Adrenal gland (tissue), 12 donors: ENCODE measurements around the gene PCGF3. TPM values are rescaled to one million over a fixed set of nuclear protein-coding genes. Genes with fewer than 3 reads are reported as not detected.
"Not testable (repeated sequence)": the region's sequence is repeated elsewhere in the genome, so short reads cannot be mapped to it uniquely, and the experiment has no call there.

Experiments
- DNase-seq, 7 donors: peaks; one replicate each; pipeline ENCODE4 v3.0.0-alpha.2; 2019 to 2020
- H3K27ac ChIP-seq, 5 donors: fragments of 200-600 bp; sonication (generic) in 4 of 5; 1 replicate in 3 of 5; 2 replicates in 2 of 5; pipeline versions ENCODE4 v1.5.1 to v1.8.0; 2016 to 2020; ENCODE audit warnings: mild to moderate bottlenecking in 1 of 5
- H3K27me3 ChIP-seq: fragments of 200-600 bp; 2 replicates; pipeline ENCODE4 v1.8.0; 2021
- H3K36me3 ChIP-seq, 2 donors: fragments of 200-600 bp; replicated peaks in 1 of 2; 1 replicate in 1 of 2; 2 replicates in 1 of 2; pipeline versions ENCODE4 v1.5.1 to v1.8.0; 2018 to 2022
- H3K4me1 ChIP-seq, 2 donors: fragments of 200-600 bp; replicated peaks in 1 of 2; 1 replicate in 1 of 2; 2 replicates in 1 of 2; pipeline versions ENCODE4 v1.5.1 to v1.8.0; 2018 to 2021
- H3K4me3 ChIP-seq, 4 donors: fragments of 200-600 bp; sonication (generic) in 3 of 4; one replicate each; pipeline ENCODE4 v1.5.1; 2016 to 2018
- H3K9me3 ChIP-seq, 3 donors: fragments of 200-600 bp; sonication (generic) in 1 of 3; replicated peaks in 1 of 3; 1 replicate in 2 of 3; 2 replicates in 1 of 3; pipeline versions ENCODE4 v1.5.1 to v1.8.0; 2016 to 2021
- POLR2A ChIP-seq, 2 donors: fragments of 450-650 bp; IDR thresholded peaks; one replicate each; pipeline ENCODE4 v1.6.1; 2017; ENCODE audit warnings: antibody characterized with exemption in 2 of 2, mild to moderate bottlenecking in 2 of 2, moderate library complexity in 1 of 2
- WGBS, 4 donors: extraction: QIAGEN DNeasy Blood & Tissue Kit in 2 of 4; methylation state at CpG; one replicate each; pipeline versions ENCODE4 v1.1.5 to v1.1.7; 2013 to 2017; 5-methylcytosine and 5-hydroxymethylcytosine counted together
- intact Hi-C, 2 donors: fragments of 100-400 bp; cut with DNase I; formaldehyde crosslinking; loops; one replicate each; pipeline versions ENCODE4 v1.14.1 to v1.15.0; 2022 to 2023
- polyA plus RNA-seq, 3 donors: library from polyadenylated mRNA; stranded (reverse); fragments of 200-250 nt in 2 of 3; fragments of 350-450 nt in 1 of 3; fragmentation: Illumina TruSeq in 1 of 3; extraction: RNeasy Lipid Tissue Mini Kit (QIAGEN cat#74804) in 1 of 3; gene quantifications; one replicate each; pipeline ENCODE4 v1.2.3, GENCODE V29; 2013 to 2014
- total RNA-seq, 9 donors: library from RNA; depleted of rRNA in 4 of 9; stranded (reverse); fragments of >200 nt in 4 of 9; fragments of 120-200 nt in 1 of 9; fragmentation: NEBNext Ultra II Directional in 1 of 9; extraction: Animal tissue kit (Norgen Biotek cat#: 25700) in 1 of 9; gene quantifications; one replicate each; pipeline versions ENCODE4 v1.1.0 to v1.2.4, GENCODE V29; 2013 to 2023
- TF ChIP-seq, protein P1 (sequence below), 6 experiments: fragments of 450-650 bp in 4 of 6; fragments of 200-600 bp in 2 of 6; sonication (generic) in 1 of 6; IDR thresholded peaks; 1 replicate in 5 of 6; 2 replicates in 1 of 6; pipeline versions ENCODE4 v1.5.1 to v1.8.0; 2016 to 2021; ENCODE audit warnings: antibody characterized with exemption in 6 of 6, mild to moderate bottlenecking in 2 of 6, moderate library complexity in 1 of 6
- donor health status: healthy with polysubstance abuse.
- donor health status: Bipolar disorder and iron deficiency.
- donor health status: DM: yes; HTN: yes; CAD: no.
- donor health status: DM: no; HTN: no; CAD: no.
- donor health status: DM: no; HTN: no; CAD: no.
- donor health status: DM: yes; HTN: yes; CAD: no.

The PCGF3 gene
- total and polyA plus RNA-seq, 12 donors, result 26.4 to 178 (median 70.7) TPM

DNA sequence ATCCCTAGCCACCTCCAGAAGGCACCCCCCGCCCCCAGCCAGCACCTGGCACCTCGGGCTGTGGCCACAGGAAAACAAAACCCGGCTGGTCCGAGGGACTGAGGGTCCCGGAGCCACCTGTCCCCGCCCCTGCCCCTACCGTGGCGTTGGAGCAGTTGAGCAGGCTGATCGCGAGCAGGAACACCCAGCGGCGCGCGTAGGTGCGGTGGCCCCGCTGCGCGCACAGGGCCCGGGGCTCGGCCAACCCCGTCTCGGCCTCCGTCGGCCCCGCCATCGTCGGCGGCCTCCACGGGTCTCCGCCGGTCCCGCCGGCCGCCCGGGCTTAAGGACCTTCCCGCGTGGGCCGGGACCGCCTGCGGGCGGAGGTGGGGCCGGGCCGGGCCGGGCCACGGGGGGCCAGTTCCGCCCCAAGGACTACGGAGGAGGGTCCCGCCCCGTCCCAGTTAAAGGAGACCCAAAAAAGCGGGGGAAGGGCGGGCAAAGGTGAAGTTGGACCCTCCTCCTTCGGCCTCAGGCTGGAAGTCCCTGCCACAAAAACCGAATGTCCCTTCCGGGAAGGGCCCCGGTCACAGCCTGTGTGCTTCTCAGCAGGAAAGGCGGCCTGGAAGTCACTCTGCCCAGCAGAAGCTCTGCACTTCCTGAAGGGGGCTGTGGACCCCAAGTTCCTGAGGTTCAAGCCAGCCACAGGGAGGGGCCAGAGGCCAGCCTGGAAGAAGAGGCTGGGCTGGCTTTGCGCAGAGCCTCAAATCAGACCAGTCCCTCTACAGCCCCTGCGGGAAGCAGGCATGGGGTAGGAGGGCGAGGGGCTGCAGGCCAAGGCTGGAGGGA, 16.6 kb upstream of the PCGF3 start, which contains the start of gene SLC49A3:
SLC49A3 (minus strand) TSS at position 298 of the 828 bp plus-strand sequence; CDS start at position 274, 24 bp downstream.
- H3K27ac ChIP-seq, result peak within 1 kb of the TSS; percentile 83 to 99 (median 97)
- H3K4me1 ChIP-seq, result peaks cover 20 to 36% of the 10 kb centered on the region in 2 donors
- H3K27me3 ChIP-seq, result no peaks in the 10 kb centered on the region
- no peak for TF ChIP-seq POLR2A (IDR thresholded peaks at IDR 0.05)
- TF ChIP-seq, protein P1, sequence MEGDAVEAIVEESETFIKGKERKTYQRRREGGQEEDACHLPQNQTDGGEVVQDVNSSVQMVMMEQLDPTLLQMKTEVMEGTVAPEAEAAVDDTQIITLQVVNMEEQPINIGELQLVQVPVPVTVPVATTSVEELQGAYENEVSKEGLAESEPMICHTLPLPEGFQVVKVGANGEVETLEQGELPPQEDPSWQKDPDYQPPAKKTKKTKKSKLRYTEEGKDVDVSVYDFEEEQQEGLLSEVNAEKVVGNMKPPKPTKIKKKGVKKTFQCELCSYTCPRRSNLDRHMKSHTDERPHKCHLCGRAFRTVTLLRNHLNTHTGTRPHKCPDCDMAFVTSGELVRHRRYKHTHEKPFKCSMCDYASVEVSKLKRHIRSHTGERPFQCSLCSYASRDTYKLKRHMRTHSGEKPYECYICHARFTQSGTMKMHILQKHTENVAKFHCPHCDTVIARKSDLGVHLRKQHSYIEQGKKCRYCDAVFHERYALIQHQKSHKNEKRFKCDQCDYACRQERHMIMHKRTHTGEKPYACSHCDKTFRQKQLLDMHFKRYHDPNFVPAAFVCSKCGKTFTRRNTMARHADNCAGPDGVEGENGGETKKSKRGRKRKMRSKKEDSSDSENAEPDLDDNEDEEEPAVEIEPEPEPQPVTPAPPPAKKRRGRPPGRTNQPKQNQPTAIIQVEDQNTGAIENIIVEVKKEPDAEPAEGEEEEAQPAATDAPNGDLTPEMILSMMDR (IDR thresholded peaks at IDR 0.05), result no peak
- H3K4me3 ChIP-seq, result peak within 1 kb of the TSS in 1 of 4 donors; percentile 54
- intact Hi-C loops, result no loop called here
- no peak for DNase-seq
- no peaks in the 10 kb centered on the region for H3K36me3 ChIP-seq
- WGBS, 4 donors, result 26 to 65% (median 43%) methylated on average over 32 to 59 of the region's 59 CpGs
- no peaks in the 10 kb centered on the region for H3K9me3 ChIP-seq

DNA sequence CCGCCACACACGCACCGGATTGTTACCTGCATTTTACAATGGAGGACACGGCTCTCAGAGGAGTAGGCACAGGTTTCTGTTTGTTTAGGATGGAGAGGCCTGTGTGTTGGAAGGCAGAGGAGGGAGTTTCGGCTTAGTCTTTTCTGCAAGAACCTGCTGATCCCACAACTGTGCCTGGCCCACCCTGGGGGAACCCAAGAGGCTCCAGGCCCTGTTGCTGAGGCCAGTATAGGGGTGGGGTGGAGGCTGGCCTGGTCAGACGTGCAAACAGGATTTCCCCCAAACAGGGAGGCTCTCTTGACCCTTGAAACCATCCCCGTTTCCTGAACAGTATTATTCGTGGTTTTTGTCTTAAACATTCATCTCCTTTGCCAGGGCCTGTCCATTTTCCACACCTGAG, 15.9 kb upstream of the PCGF3 start:
- no peak for TF ChIP-seq POLR2A (IDR thresholded peaks at IDR 0.05)
- TF ChIP-seq, protein P1 (IDR thresholded peaks at IDR 0.05), result no peak
- WGBS, 4 donors, result 81 to 85% (median 82%) methylated on average over 8 of the region's 8 CpGs
- DNase-seq, result no peak
- Histone ChIP-seq H3K27ac (peak overlapping the region in 4 of 5 donors; percentile 30 to 99 (median 90)), H3K4me1 (peaks cover 20 to 36% of the 10 kb centered on the region in 2 donors), H3K4me3 (peak overlapping the region in 1 of 4 donors; percentile 54), H3K27me3 (no peaks in the 10 kb centered on the region), H3K9me3 (no peaks in the 10 kb centered on the region), H3K36me3 (no peaks in the 10 kb centered on the region)
- intact Hi-C loops, result no loop called here

DNA sequence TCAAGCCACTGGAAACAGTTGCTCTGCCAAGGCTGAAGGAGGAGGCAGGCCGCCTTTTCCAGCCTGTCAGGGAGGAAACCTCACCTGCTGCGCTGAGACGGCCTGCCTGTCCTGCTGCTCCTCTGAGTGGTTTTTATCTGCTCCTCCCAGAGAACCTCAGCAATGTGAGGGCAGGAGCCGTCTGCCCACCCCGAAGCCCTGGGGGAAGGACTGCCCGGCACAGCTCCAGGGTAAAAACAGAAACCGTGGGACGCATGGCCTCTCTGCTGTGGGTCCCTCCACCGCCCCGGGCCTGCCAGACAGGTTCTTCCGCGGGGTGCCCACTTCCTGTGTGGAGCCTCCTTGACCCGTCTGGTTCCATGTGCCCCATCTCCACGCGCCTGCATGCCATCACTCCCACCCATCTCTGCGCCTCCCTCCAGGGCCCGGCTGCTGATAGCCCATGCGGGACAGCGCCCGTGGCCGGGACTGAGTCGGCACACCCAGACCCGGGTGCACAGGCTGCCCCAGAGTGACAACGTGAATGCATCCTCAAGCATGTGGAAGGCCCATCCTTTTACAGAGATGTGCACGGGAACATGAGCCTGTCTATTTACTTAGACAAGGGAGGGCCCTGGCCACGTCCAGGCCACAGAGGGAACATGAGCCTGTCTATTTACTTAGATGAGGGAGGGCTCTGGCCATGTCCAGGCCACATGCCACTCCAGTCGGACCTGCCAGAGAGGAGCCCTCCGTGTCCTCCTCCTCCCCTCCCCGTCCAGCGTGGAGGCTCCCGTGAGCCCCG, 12.7 kb upstream of the PCGF3 start:
- Histone ChIP-seq H3K27ac (no peak overlapping the region), H3K27me3 (no peaks in the 10 kb centered on the region), H3K9me3 (no peaks in the 10 kb centered on the region), H3K4me1 (peaks cover 6 to 17% of the 10 kb centered on the region in 2 donors), H3K4me3 (no peak overlapping the region), H3K36me3 (no peaks in the 10 kb centered on the region)
- intact Hi-C loops, result no loop called here
- TF ChIP-seq POLR2A (IDR thresholded peaks at IDR 0.05), result no peak
- TF ChIP-seq, protein P1 (IDR thresholded peaks at IDR 0.05), result no peak
- 81 to 91% (median 83%) methylated on average over 17 to 32 of the region's 32 CpGs for WGBS, 4 donors
- DNase-seq, result no peak

DNA sequence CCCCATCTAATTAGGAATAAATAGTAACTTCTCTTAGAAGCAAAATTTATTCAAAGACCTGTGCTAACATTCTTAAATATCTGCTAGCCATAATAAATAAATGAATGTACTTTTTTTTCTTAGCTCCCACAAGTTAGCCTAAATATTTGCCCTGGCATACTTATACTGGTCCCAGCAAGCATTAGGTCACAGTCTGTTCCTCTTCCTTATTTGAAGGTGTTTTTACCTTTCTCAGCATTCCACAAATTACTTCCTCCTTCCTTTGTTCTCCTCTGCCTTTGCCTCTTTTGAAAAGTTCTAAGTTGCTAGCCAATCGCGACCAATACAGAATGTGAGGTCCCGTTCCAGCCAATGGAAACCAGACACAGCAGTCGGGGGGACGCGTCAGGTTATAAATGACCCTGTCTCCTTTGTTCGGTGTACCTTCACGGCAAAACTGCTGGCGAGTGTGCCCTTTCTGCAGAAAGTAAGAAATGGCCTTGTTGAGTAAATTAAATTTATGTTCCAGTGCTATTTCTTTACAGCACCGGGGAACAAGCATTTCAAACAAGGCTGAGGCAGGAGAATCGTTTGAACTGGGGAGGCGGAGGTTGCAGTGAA, 11.2 kb upstream of the PCGF3 start:
- H3K4me3 ChIP-seq, intact Hi-C loops: not testable (repeated sequence)
- 85 to 88% (median 85%) methylated on average over 12 of the region's 12 CpGs for WGBS, 4 donors

More for the DNA sequence above, 11.2 kb upstream of the PCGF3 start:
- H3K36me3 ChIP-seq, DNase-seq, H3K4me1 ChIP-seq, H3K27ac ChIP-seq, H3K9me3 ChIP-seq, H3K27me3 ChIP-seq: not testable (repeated sequence)
